Tibial nerve (tissue), 4 donors: ENCODE measurements around the gene MAPK14. TPM values are rescaled to one million over a fixed set of nuclear protein-coding genes. Genes with fewer than 3 reads are reported as not detected.
A peak's percentile ranks its signal among the peaks of the same experiment; 100 is the strongest.

Source experiments
- DNase-seq, 2 donors: peaks; one replicate each; pipeline ENCODE4 v3.0.0-alpha.2; 2019; ENCODE audit warnings: low spot score in 2 of 2
- H3K27ac ChIP-seq, 4 donors: fragments of 200-600 bp; sonication (generic) in 3 of 4; one replicate each; pipeline ENCODE4 v1.5.1; 2017 to 2019; ENCODE audit warnings: mild to moderate bottlenecking in 1 of 4
- H3K27me3 ChIP-seq, 2 donors: fragments of 200-600 bp; sonication (generic) in 1 of 2; one replicate each; pipeline versions ENCODE4 v1.5.1 to v1.6.0; 2017 to 2019
- H3K36me3 ChIP-seq, 3 donors: fragments of 200-600 bp; sonication (generic); one replicate each; pipeline ENCODE4 v1.5.1; 2018 to 2019
- H3K4me1 ChIP-seq, 4 donors: fragments of 200-600 bp; sonication (generic) in 3 of 4; one replicate each; pipeline ENCODE4 v1.5.1; 2017 to 2019
- H3K4me3 ChIP-seq, 4 donors: fragments of 200-600 bp; sonication (generic) in 3 of 4; one replicate each; pipeline ENCODE4 v1.5.1; 2017 to 2019; ENCODE audit warnings: mild to moderate bottlenecking in 1 of 4, moderate library complexity in 1 of 4
- H3K9me3 ChIP-seq, 4 donors: fragments of 200-600 bp; sonication (generic) in 3 of 4; one replicate each; pipeline ENCODE4 v1.5.1; 2017 to 2019
- CTCF ChIP-seq, 5 experiments: fragments of 200-600 bp in 3 of 5; fragments of 450-650 bp in 2 of 5; sonication (generic) in 3 of 5; IDR thresholded peaks; one replicate each; pipeline ENCODE4 v1.5.1; 2016 to 2019; ENCODE audit warnings: antibody characterized with exemption in 5 of 5, mild to moderate bottlenecking in 3 of 5, moderate library complexity in 2 of 5
- EP300 ChIP-seq, 2 donors: sonication (generic); formaldehyde crosslinking; IDR thresholded peaks; one replicate each; pipeline ENCODE4 v1.6.1; 2017; ENCODE audit warnings: antibody characterized with exemption in 2 of 2, mild to moderate bottlenecking in 1 of 2
- POLR2A ChIP-seq, 2 donors: fragments of 450-650 bp; IDR thresholded peaks; one replicate each; pipeline ENCODE4 v1.6.1; 2017; ENCODE audit warnings: antibody characterized with exemption in 2 of 2, mild to moderate bottlenecking in 2 of 2, moderate library complexity in 2 of 2
- WGBS, 2 donors: methylation state at CpG; one replicate each; pipeline ENCODE4 v1.1.5; 2018; 5-methylcytosine and 5-hydroxymethylcytosine counted together
- total RNA-seq, 4 donors: library from RNA; depleted of rRNA; stranded (reverse); fragments of >200 nt; gene quantifications; one replicate each; pipeline ENCODE4 v1.1.0, GENCODE V29; 2016

MAPK14 gene
- total RNA-seq, 4 donors from 2014 or later: 73.5 to 88.1 (median 83.2) TPM

GRCh38 chr6:36129941-36130666 is 102.5 kb downstream of the MAPK14 start, which contains the start of gene MAPK13:
MAPK13 (plus strand) TSS chr6:36130513; CDS start chr6:36130583, 70 bp downstream.
- H3K27me3 ChIP-seq: peaks cover 0 to 3% of the 10 kb centered on the region in 2 donors
- TF ChIP-seq POLR2A (IDR thresholded peaks at IDR 0.05): no peak
- TF ChIP-seq EP300 (IDR thresholded peaks at IDR 0.05): no peak
- TF ChIP-seq CTCF (IDR thresholded peaks at IDR 0.05): no peak
- no peak for DNase-seq
- peaks cover 0 to 27% (median 17%) of the 10 kb centered on the region in 4 donors for H3K4me1 ChIP-seq
- H3K9me3 ChIP-seq: no peaks in the 10 kb centered on the region
- 7 to 8% methylated on average over 22 to 29 of the region's 59 CpGs for WGBS, 2 donors
- no peaks in the 10 kb centered on the region for H3K36me3 ChIP-seq
- H3K27ac ChIP-seq: peak within 1 kb of the TSS in 3 of 4 donors; percentile 31 to 81 (median 45)
- H3K4me3 ChIP-seq: peak within 1 kb of the TSS; percentile 24 to 60 (median 42)

- Histone ChIP-seq H3K27ac (peak overlapping the region in 3 of 4 donors; percentile 31 to 81 (median 45)), H3K9me3 (no peaks in the 10 kb centered on the region), H3K4me1 (peaks cover 0 to 27% (median 17%) of the 10 kb centered on the region in 4 donors), H3K4me3 (peak overlapping the region; percentile 24 to 60 (median 42)), H3K36me3 (no peaks in the 10 kb centered on the region), H3K27me3 (peaks cover 0 to 3% of the 10 kb centered on the region in 2 donors)
- TF ChIP-seq EP300 (IDR thresholded peaks at IDR 0.05) (no peak), POLR2A (IDR thresholded peaks at IDR 0.05) (no peak), CTCF (IDR thresholded peaks at IDR 0.05) (no peak)
- DNase-seq: no peak
- WGBS, 2 donors: 30 to 31% methylated on average over 28 to 38 of the region's 52 CpGs
Measured at GRCh38 chr6:36130667-36131510, 103.3 kb downstream of the MAPK14 start.

- no peak for DNase-seq
- Histone ChIP-seq H3K4me1 (peaks cover 0 to 27% (median 17%) of the 10 kb centered on the region in 4 donors), H3K9me3 (no peaks in the 10 kb centered on the region), H3K27ac (peak overlapping the region in 2 of 4 donors; percentile 31 to 81), H3K36me3 (no peaks in the 10 kb centered on the region), H3K4me3 (peak overlapping the region in 3 of 4 donors; percentile 33 to 60 (median 52)), H3K27me3 (peaks cover 0 to 3% of the 10 kb centered on the region in 2 donors)
- 16 to 31% methylated on average over 8 of the region's 8 CpGs for WGBS, 2 donors
- no peak for TF ChIP-seq CTCF (IDR thresholded peaks at IDR 0.05)
- no peak for TF ChIP-seq EP300 (IDR thresholded peaks at IDR 0.05)
- no peak for TF ChIP-seq POLR2A (IDR thresholded peaks at IDR 0.05)
Measured at GRCh38 chr6:36131511-36132245, 104.1 kb downstream of the MAPK14 start.

- 96 to 98% methylated on average over 5 of the region's 5 CpGs for WGBS, 2 donors
Measured at GRCh38 chr6:36132246-36132895, 104.8 kb downstream of the MAPK14 start.

More at GRCh38 chr6:36132246-36132895, 104.8 kb downstream of the MAPK14 start:
- TF ChIP-seq CTCF (IDR thresholded peaks at IDR 0.05) (no peak), EP300 (IDR thresholded peaks at IDR 0.05) (no peak), POLR2A (IDR thresholded peaks at IDR 0.05) (no peak)
- Histone ChIP-seq H3K36me3 (no peaks in the 10 kb centered on the region), H3K9me3 (no peaks in the 10 kb centered on the region), H3K4me1 (peaks cover 0 to 27% (median 17%) of the 10 kb centered on the region in 4 donors), H3K27ac (peak overlapping the region in 1 of 4 donors; percentile 81), H3K27me3 (peaks cover 0 to 3% of the 10 kb centered on the region in 2 donors), H3K4me3 (no peak overlapping the region)
- DNase-seq: no peak
